Kidney (tissue), 14 donors: Measurements from ENCODE around the gene CNOT2. TPM values are rescaled to one million over a fixed set of nuclear protein-coding genes. Genes with fewer than 3 reads are reported as not detected.

Experiments used
- DNase-seq, 5 donors: peaks; one replicate each; pipeline ENCODE4 v3.0.0-alpha.2; 2013 to 2020
- FAIRE-seq: peaks from 2 replicates; lab custom pipeline; 2012; peaks lifted over from hg19 to GRCh38; lab: Jason Lieb, UNC
- H3K27ac ChIP-seq, 2 donors: one replicate each; pipeline ENCODE4 v1.7.0; 2013; ENCODE audit warnings: low read depth in 2 of 2, low read length in 2 of 2, inconsistent platforms in 1 of 2
- H3K27me3 ChIP-seq: one replicate; pipeline ENCODE4 v1.7.1; 2013; ENCODE audit warnings: low read length, inconsistent platforms; ENCODE audit not compliant: control insufficient read depth, insufficient read depth
- H3K36me3 ChIP-seq, 3 donors: one replicate each; pipeline versions ENCODE4 v1.7.0 to v1.7.1; 2013; ENCODE audit warnings: low read length in 3 of 3, control low read depth in 1 of 3, inconsistent platforms in 1 of 3; ENCODE audit not compliant: insufficient read depth in 3 of 3, control insufficient read depth in 2 of 3
- H3K4me1 ChIP-seq, 3 donors: one replicate each; pipeline versions ENCODE4 v1.7.0 to v1.7.1; 2013; ENCODE audit warnings: low read length in 3 of 3, inconsistent platforms in 1 of 3, low read depth in 1 of 3; ENCODE audit not compliant: control insufficient read depth in 2 of 3, insufficient read depth in 2 of 3
- H3K4me3 ChIP-seq, 3 donors: one replicate each; pipeline versions ENCODE4 v1.7.0 to v1.8.1; 2013; ENCODE audit warnings: low read length in 3 of 3, control low read depth in 1 of 3, inconsistent platforms in 1 of 3
- H3K9ac ChIP-seq, 3 donors: one replicate each; pipeline versions ENCODE4 v1.7.0 to v1.7.1; 2013; ENCODE audit warnings: low read length in 3 of 3, control low read depth in 1 of 3, inconsistent platforms in 1 of 3
- H3K9me3 ChIP-seq, 3 donors: one replicate each; pipeline versions ENCODE4 v1.7.0 to v1.7.1; 2013; ENCODE audit warnings: low read length in 3 of 3, control low read depth in 1 of 3, inconsistent platforms in 1 of 3; ENCODE audit not compliant: control insufficient read depth in 2 of 3, insufficient read depth in 1 of 3
- CTCF ChIP-seq: IDR thresholded peaks from 3 replicates; pipeline ENCODE4 v1.5.1; 2012; ENCODE audit warnings: mild to moderate bottlenecking, moderate library complexity, borderline replicate concordance; ENCODE audit not compliant: insufficient read depth; ENCODE audit errors: extremely low read depth
- intact Hi-C: fragments of 100-400 bp; cut with DNase I; formaldehyde crosslinking; loops from one replicate; pipeline ENCODE4 v1.11.1; 2022
- polyA plus RNA-seq: library from polyadenylated mRNA; stranded (reverse); fragments of 350-450 nt; fragmentation: Illumina TruSeq; extraction: RNeasy Lipid Tissue Mini Kit (QIAGEN cat#74804); gene quantifications from one replicate; pipeline ENCODE4 v1.2.3, GENCODE V29; 2014; ENCODE audit warnings: low read depth, low replicate concordance; ENCODE audit not compliant: insufficient read depth
- total RNA-seq: library from RNA; stranded (reverse); fragmentation: NEBNext Ultra II Directional; extraction: Animal tissue kit (Norgen Biotek cat#: 25700); gene quantifications from one replicate; pipeline ENCODE4 v1.2.1, GENCODE V29; 2021
- donor health status: control.
- donor health status: control.
- donor health status: control.
- donor health status: control.
- donor health status: control.
- donor health status: DM: yes; HTN: yes; CAD: no.
- donor health status: Normal renal cell carcinoma (clear cell type).

The CNOT2 gene
- total and polyA plus RNA-seq, 2 donors from 2014 or later: 21.0 to 68.8 TPM

- H3K4me3 ChIP-seq: no peak overlapping the region
- intact Hi-C loops: no loop called here
- no peak overlapping the region for H3K9ac ChIP-seq
- H3K9me3 ChIP-seq: no peaks in the 10 kb centered on the region
- no peak for DNase-seq
- H3K27ac ChIP-seq: no peak overlapping the region
- TF ChIP-seq CTCF: no peak
- H3K4me1 ChIP-seq: peaks cover 0 to 20% (median 0%) of the 10 kb centered on the region in 3 donors
- no peaks in the 10 kb centered on the region for H3K27me3 ChIP-seq
- FAIRE-seq: no peak
- no peaks in the 10 kb centered on the region for H3K36me3 ChIP-seq
Measured at GRCh38 chr12:70267550-70267949, 24.3 kb downstream of the CNOT2 start.

DNA sequence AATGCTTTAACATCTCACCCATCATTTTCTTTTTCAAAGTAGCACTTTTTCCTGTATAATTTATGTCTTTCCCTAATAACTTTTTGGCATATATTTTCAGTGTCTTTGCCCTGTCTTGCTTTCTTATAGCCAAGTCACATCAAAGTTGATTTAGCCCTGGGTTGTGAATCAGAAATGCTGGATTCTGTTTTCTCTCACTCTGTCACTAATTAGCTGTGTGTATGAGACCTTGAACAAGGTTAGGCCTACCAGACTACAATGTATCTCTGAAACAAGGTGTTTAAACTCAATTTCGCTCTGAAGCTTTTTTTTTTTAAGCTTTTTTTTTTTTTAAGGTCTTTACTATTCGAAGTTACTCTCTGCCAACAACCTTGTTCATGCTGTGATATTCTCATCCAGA lies 25.7 kb downstream of the CNOT2 start:
- H3K9me3 ChIP-seq: no peaks in the 10 kb centered on the region
- no peak for TF ChIP-seq CTCF
- peaks cover 0 to 20% (median 0%) of the 10 kb centered on the region in 3 donors for H3K4me1 ChIP-seq
- no peak for FAIRE-seq
- no peak overlapping the region for H3K4me3 ChIP-seq
- H3K36me3 ChIP-seq: no peaks in the 10 kb centered on the region
- no peak for DNase-seq
- no peaks in the 10 kb centered on the region for H3K27me3 ChIP-seq
- H3K27ac ChIP-seq: no peak overlapping the region
- intact Hi-C loops: no loop called here
- no peak overlapping the region for H3K9ac ChIP-seq

DNA sequence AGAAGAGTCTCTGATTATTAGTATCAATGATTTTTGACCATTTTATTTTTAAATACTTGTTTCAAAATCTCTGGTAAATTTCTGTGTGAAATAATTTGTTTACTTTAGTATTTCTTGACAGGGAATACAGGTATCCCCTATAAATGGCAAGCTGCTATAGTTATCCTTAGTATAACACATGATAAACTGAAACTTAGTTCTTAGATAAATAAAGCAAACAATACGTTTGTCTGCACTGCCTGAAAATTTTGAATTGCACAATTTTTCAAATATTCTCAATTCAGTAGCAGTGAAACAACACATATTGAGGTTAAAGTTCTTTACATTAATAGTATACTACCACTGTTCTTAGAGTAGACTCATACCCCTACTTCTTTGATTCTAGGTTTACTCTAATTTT lies 26.9 kb downstream of the CNOT2 start:
- DNase-seq (no peak), FAIRE-seq (no peak)
- TF ChIP-seq CTCF: no peak
- H3K4me3 ChIP-seq: no peak overlapping the region
- peaks cover 0 to 20% (median 0%) of the 10 kb centered on the region in 3 donors for H3K4me1 ChIP-seq
- no peaks in the 10 kb centered on the region for H3K27me3 ChIP-seq
- no peak overlapping the region for H3K9ac ChIP-seq
- no peaks in the 10 kb centered on the region for H3K9me3 ChIP-seq
- H3K36me3 ChIP-seq: no peaks in the 10 kb centered on the region
- H3K27ac ChIP-seq: no peak overlapping the region
- intact Hi-C loops: no loop called here

DNA sequence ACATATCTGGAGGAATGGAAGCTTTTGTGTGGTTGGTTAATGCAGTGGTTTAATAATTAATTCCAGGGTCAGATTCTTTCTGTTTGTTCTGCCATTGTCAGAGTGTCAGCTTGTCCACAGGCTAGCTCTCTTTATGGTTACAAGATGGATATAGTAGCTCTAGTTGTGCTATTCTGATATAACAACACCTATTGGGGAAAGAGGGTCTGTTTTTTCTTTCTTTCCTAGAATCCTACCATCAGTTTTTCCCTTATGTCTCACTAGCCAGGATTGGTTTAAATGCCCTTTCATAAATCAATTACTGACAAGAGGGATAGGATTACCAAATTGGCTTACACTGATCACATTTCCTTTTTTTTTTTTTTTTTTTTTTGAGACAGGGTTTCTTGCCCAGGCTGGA lies 27.8 kb downstream of the CNOT2 start:
- no peaks in the 10 kb centered on the region for H3K9me3 ChIP-seq
- peaks cover 0 to 20% (median 0%) of the 10 kb centered on the region in 3 donors for H3K4me1 ChIP-seq
- H3K9ac ChIP-seq: no peak overlapping the region
- DNase-seq (peak in 2 of 5 donors; percentile 60 to 62), FAIRE-seq (no peak)
- TF ChIP-seq CTCF: no peak
- no peaks in the 10 kb centered on the region for H3K36me3 ChIP-seq
- no peak overlapping the region for H3K27ac ChIP-seq
- intact Hi-C loops: no loop called here
- no peak overlapping the region for H3K4me3 ChIP-seq
- H3K27me3 ChIP-seq: no peaks in the 10 kb centered on the region
